HG02642 (cell line): ENCODE measurements around the gene CTSL.

Source experiments
- ATAC-seq: cut with Tn5 transposase; IDR thresholded peaks from one replicate; pipeline ENCODE4 v1.9.1; 2021; ENCODE audit warnings: mild to moderate bottlenecking; ENCODE audit not compliant: unreplicated experiment, poor library complexity

CTSL gene

GRCh38 chr9:87725900-87726709 is at the start of gene CTSL:
Gene CTSL (plus strand): TSS chr9:87726119. CDS start chr9:87727604, 1,485 bp downstream.
- peak; percentile 75 for ATAC-seq

- no peak for ATAC-seq
Measured at GRCh38 chr9:87676976-87677775, 48.7 kb upstream of the CTSL start.

- ATAC-seq: no peak
Measured at GRCh38 chr9:87677776-87678587, 47.9 kb upstream of the CTSL start.

- ATAC-seq: no peak
Measured at GRCh38 chr9:87678650-87679355, 47.1 kb upstream of the CTSL start.

GRCh38 chr9:87681271-87682061 is 44.5 kb upstream of the CTSL start:
- ATAC-seq: no peak

- ATAC-seq: no peak
Measured at GRCh38 chr9:87682085-87682484, 43.8 kb upstream of the CTSL start.

GRCh38 chr9:87682618-87683017 is 43.3 kb upstream of the CTSL start:
- no peak for ATAC-seq

- ATAC-seq: no peak
Measured at GRCh38 chr9:87683751-87684626, 41.9 kb upstream of the CTSL start.

GRCh38 chr9:87684627-87685219 is 41.2 kb upstream of the CTSL start:
- ATAC-seq: no peak

- no peak for ATAC-seq
Measured at GRCh38 chr9:87685441-87685840, 40.5 kb upstream of the CTSL start.

GRCh38 chr9:87685871-87686519 is 39.9 kb upstream of the CTSL start:
- ATAC-seq: no peak

GRCh38 chr9:87686520-87687090 is 39.3 kb upstream of the CTSL start:
- ATAC-seq: no peak

- no peak for ATAC-seq
Measured at GRCh38 chr9:87687207-87687606, 38.7 kb upstream of the CTSL start.

GRCh38 chr9:87694236-87694755 is 31.6 kb upstream of the CTSL start:
- ATAC-seq: no peak

- ATAC-seq: no peak
Measured at GRCh38 chr9:87695523-87695922, 30.4 kb upstream of the CTSL start.

GRCh38 chr9:87696641-87697040 is 29.3 kb upstream of the CTSL start:
- no peak for ATAC-seq
